Measurements from ENCODE around the gene CGREF1. TPM values are rescaled to one million over a fixed set of nuclear protein-coding genes. Genes with fewer than 3 reads are reported as not detected.
"Not testable (repeated sequence)": the region's sequence is repeated elsewhere in the genome, so short reads cannot be mapped to it uniquely, and the experiment has no call there.

CGREF1 gene
- total RNA-seq, 2 experiments from 2014 or later = 0.75 to 1.2 TPM

DNA sequence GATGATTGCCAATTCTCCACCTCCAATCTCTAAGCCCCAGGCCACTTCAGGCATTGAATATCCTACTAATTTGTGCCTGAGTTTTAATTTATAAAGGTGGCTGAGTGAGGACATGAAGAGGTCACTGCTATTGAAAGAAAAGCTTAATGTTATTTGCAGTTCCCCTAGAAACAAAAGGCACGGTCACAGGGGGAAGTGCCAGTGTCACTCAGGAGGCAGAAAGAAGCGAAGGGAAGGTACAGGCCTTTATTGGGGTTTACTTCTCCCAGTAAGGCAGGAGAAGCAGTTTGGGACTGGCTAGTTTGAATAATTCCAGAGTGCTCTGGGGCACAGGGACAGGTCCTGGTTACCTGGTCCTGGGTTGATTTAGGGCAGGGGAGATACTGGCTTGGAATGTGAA is 3.0 kb upstream of the CGREF1 start:
- Mint-ChIP-seq H3K9me3 (no peaks in the 10 kb centered on the region), H3K27me3 (peaks cover 53% of the 10 kb centered on the region), H3K36me3 (ENCODE audit: low read depth) (no peaks in the 10 kb centered on the region), H3K4me3 (no peak overlapping the region), H3K4me1 (peaks cover 14% of the 10 kb centered on the region), H3K27ac (no peak overlapping the region)
- POLR2A ChIA-PET = interaction anchor here (1.2 kb wide), 1 partner anchor 9 kb away, joined by 3 read pairs; no protein-coding TSS in a partner anchor
- CTCF ChIA-PET = interaction anchor here (4.0 kb wide), 1 partner anchor 12 kb away, joined by 26 read pairs; the partner anchor contains the start of gene PREB
- DNase-seq = no peak

- peak overlapping the region; percentile 59 for H3K4me3 Mint-ChIP-seq
Measured at GRCh38 chr2:27119330-27119670, 372 bp upstream of the CGREF1 start.

GRCh38 chr2:27117995-27118524 is 868 bp downstream of the CGREF1 start:
- peaks cover 57% of the 10 kb centered on the region for H3K27me3 Mint-ChIP-seq
- POLR2A ChIA-PET = no interaction called here
- peaks cover 7% of the 10 kb centered on the region for H3K4me1 Mint-ChIP-seq
- no peaks in the 10 kb centered on the region for H3K36me3 Mint-ChIP-seq (ENCODE audit: low read depth)
- no peak for DNase-seq
- H3K9me3 Mint-ChIP-seq = no peaks in the 10 kb centered on the region
- CTCF ChIA-PET = no interaction called here
- H3K4me3 Mint-ChIP-seq = no peak overlapping the region
- H3K27ac Mint-ChIP-seq = no peak overlapping the region

More at GRCh38 chr2:27119330-27119670, 372 bp upstream of the CGREF1 start:
- H3K4me1 Mint-ChIP-seq = peaks cover 14% of the 10 kb centered on the region
- H3K36me3 Mint-ChIP-seq (ENCODE audit: low read depth); DNase-seq; CTCF ChIA-PET; H3K9me3 Mint-ChIP-seq; H3K27ac Mint-ChIP-seq; POLR2A ChIA-PET: not testable (repeated sequence)
- H3K27me3 Mint-ChIP-seq = peaks cover 62% of the 10 kb centered on the region

DNA sequence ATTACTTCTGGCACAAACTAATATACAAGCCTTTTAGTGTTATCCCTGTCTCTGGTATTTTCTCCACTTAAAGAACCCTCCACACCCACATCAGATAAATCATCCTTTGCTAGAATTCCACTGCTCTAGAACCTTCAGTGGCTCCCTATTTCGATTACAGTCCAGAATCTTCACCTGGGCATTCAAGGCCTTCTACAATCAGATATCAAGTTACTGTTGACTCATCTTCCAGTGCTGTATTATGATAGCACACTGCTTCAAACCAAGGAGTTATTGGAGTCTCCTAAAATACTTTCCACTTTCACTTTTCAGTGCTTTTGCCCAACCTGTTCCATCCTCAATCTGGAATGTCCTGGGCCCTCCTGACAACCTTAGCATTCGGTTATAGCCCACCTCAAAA is 3.4 kb downstream of the CGREF1 start:
- Mint-ChIP-seq H3K4me3 (no peak overlapping the region), H3K27me3 (peaks cover 34% of the 10 kb centered on the region), H3K9me3 (no peaks in the 10 kb centered on the region), H3K36me3 (ENCODE audit: low read depth) (no peaks in the 10 kb centered on the region), H3K27ac (no peak overlapping the region), H3K4me1 (peaks cover 6% of the 10 kb centered on the region)
- CTCF ChIA-PET = interaction anchor here (1.4 kb wide), 1 partner anchor 18 kb away, joined by 4 read pairs; no protein-coding TSS in a partner anchor
- DNase-seq = no peak
- POLR2A ChIA-PET = no interaction called here

GRCh38 chr2:27111392-27112078 is 7.4 kb downstream of the CGREF1 start:
- POLR2A ChIA-PET = interaction anchor here (1.1 kb wide), 1 partner anchor 14 kb away, joined by 3 read pairs; no protein-coding TSS in a partner anchor
- H3K9me3 Mint-ChIP-seq; H3K27ac Mint-ChIP-seq; H3K36me3 Mint-ChIP-seq (ENCODE audit: low read depth); CTCF ChIA-PET; H3K27me3 Mint-ChIP-seq; DNase-seq; H3K4me3 Mint-ChIP-seq; H3K4me1 Mint-ChIP-seq: not testable (repeated sequence)

DNA sequence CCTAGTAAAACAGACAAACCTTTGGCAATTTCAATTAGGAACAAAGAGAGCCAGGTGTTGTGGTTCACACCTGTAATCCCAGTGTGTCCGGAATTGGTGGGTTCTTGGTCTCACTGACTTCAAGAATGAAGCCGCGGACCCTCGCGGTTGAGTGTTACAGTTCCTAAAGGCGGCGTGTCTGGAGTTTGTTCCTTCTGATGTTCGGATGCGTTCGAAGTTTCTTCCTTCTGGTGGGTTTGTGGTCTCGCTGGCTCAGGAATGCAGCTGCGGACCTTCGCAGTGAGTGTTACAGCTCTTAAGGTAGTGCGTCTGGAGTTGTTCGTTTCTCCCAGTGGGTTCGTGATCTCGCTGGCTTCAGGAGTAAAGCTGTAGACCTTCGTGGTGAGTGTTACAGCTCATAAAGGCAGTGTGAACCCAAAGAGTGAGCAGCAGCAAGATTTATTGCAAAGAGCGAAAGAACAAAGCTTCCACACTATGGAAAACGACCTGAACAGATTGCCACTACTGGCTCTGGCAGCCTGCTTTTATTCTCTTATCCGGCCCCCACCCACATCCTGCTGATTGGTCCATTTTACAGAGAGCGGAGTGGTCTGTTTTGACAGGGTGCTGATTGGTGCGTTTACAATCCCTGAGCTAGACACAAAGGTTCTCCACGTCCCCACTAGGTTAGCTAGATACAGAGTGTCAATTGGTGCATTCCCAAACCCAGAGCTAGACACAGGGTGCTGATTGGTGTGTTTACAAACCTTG is 8.2 kb downstream of the CGREF1 start:
- H3K4me1 Mint-ChIP-seq, H3K27me3 Mint-ChIP-seq, POLR2A ChIA-PET: not testable (repeated sequence)

GRCh38 chr2:27109083-27109482 is 9.8 kb downstream of the CGREF1 start:
- no peak overlapping the region for H3K4me3 Mint-ChIP-seq
- H3K9me3 Mint-ChIP-seq = no peaks in the 10 kb centered on the region
- CTCF ChIA-PET = interaction anchor here (0.7 to 1.2 kb wide), 2 partner anchors 10 to 460 kb away, joined by 3 to 5 read pairs; no protein-coding TSS in a partner anchor
- no peak overlapping the region for H3K27ac Mint-ChIP-seq
- POLR2A ChIA-PET = interaction anchor here (1.6 kb wide), 1 partner anchor 15 kb away, joined by 5 read pairs; the partner anchor contains the start of gene ABHD1
- no peak for DNase-seq
- no peaks in the 10 kb centered on the region for H3K36me3 Mint-ChIP-seq (ENCODE audit: low read depth)
- H3K4me1 Mint-ChIP-seq = no peaks in the 10 kb centered on the region
- no peaks in the 10 kb centered on the region for H3K27me3 Mint-ChIP-seq

More for the DNA sequence above, 8.2 kb downstream of the CGREF1 start:
- DNase-seq; CTCF ChIA-PET; H3K27ac Mint-ChIP-seq; H3K4me3 Mint-ChIP-seq; H3K9me3 Mint-ChIP-seq; H3K36me3 Mint-ChIP-seq (ENCODE audit: low read depth): not testable (repeated sequence)

DNA sequence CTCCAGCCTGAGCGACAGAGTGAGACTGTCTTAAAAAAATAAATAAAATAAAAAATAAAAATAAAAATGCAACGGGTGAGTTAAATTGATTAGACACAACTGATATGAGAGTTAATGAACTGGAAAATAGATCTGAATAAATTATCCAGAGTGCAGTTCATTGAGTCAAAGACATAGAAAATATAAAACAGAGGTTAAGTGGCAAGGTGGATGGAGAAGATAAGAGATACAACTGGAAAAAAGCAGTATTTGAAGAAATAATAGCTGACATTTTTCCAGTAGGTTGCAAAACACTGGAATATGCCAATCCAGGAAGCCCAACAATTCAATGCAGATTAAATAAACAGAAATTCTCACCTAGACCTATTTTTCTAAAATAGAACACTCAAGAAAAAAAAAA is 10.7 kb downstream of the CGREF1 start:
- DNase-seq = no peak
- Mint-ChIP-seq H3K4me1 (no peaks in the 10 kb centered on the region), H3K27me3 (no peaks in the 10 kb centered on the region), H3K27ac (no peak overlapping the region), H3K36me3 (ENCODE audit: low read depth) (no peaks in the 10 kb centered on the region), H3K9me3 (no peaks in the 10 kb centered on the region), H3K4me3 (no peak overlapping the region)
- POLR2A ChIA-PET = interaction anchor here (1.6 kb wide), 1 partner anchor 16 kb away, joined by 5 read pairs; the partner anchor contains the start of gene ABHD1
- CTCF ChIA-PET = interaction anchor here (1.0 to 1.2 kb wide), 2 partner anchors 9 to 11 kb away, joined by 3 to 5 read pairs; no protein-coding TSS in a partner anchor

DNA sequence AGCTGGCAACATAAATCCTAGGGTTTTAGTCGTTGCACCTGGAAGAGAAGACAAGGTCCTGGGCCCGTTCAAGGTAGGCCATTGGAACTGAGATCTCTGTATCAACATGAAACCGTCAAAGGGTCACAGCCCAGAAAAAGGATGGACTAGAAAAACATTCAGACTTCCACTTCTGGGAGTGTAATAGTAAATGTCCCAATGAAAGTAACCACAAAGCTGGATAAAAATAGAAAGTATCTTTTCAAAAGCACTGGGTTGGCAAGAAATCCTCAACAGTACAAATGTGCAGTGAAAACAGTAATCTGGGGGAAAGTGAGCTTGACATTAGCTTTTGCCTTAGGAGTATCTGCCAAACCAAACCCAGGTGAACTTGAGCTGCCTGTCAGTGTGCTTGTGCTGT is 12.9 kb downstream of the CGREF1 start:
- no peak overlapping the region for H3K27ac Mint-ChIP-seq
- no peak for DNase-seq
- CTCF ChIA-PET = interaction anchor here (0.8 to 2.4 kb wide), 5 partner anchors 10 to 197 kb away, joined by 3 to 6 read pairs (median 5); no protein-coding TSS in a partner anchor
- H3K9me3 Mint-ChIP-seq = no peaks in the 10 kb centered on the region
- H3K4me1 Mint-ChIP-seq = no peaks in the 10 kb centered on the region
- H3K4me3 Mint-ChIP-seq = no peak overlapping the region
- no peaks in the 10 kb centered on the region for H3K27me3 Mint-ChIP-seq
- H3K36me3 Mint-ChIP-seq (ENCODE audit: low read depth) = no peaks in the 10 kb centered on the region
- POLR2A ChIA-PET = interaction anchor here (0.8 kb wide), 1 partner anchor 10 kb away, joined by 4 read pairs; no protein-coding TSS in a partner anchor

GRCh38 chr2:27102329-27102728 is 16.6 kb downstream of the CGREF1 start:
- Mint-ChIP-seq H3K9me3 (no peaks in the 10 kb centered on the region), H3K27me3 (no peaks in the 10 kb centered on the region), H3K36me3 (ENCODE audit: low read depth) (no peaks in the 10 kb centered on the region), H3K4me1 (no peaks in the 10 kb centered on the region), H3K4me3 (no peak overlapping the region), H3K27ac (no peak overlapping the region)
- ChIA-PET POLR2A (interaction anchor here (2.0 kb wide), 1 partner anchor 16 kb away, joined by 7 read pairs; the partner anchor contains the start of gene KHK), CTCF (interaction anchor here (0.8 to 7.9 kb wide), 3 partner anchors 68 to 202 kb away, joined by 3 to 75 read pairs (median 46); partner anchors contain the start of gene TRIM54)
- no peak for DNase-seq

DNA sequence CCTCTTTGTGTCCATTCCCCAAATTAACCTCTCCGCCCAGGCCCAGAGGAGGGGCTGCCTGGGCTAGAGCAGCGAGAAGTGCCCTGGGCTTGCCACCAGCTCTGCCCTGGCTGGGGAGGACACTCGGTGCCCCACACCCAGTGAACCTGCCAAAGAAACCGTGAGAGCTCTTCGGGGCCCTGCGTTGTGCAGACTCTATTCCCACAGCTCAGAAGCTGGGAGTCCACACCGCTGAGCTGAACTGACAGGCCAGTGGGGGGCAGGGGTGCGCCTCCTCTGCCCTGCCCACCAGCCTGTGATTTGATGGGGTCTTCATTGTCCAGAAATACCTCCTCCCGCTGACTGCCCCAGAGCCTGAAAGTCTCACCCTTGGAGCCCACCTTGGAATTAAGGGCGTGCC is 18.9 kb downstream of the CGREF1 start:
- Mint-ChIP-seq H3K27ac (no peak overlapping the region), H3K9me3 (no peaks in the 10 kb centered on the region), H3K4me3 (no peak overlapping the region), H3K4me1 (peaks cover 12% of the 10 kb centered on the region), H3K27me3 (no peaks in the 10 kb centered on the region), H3K36me3 (ENCODE audit: low read depth) (no peaks in the 10 kb centered on the region)
- ChIA-PET CTCF (interaction anchor here (1.0 to 7.9 kb wide), 5 partner anchors 9 to 310 kb away, joined by 3 to 75 read pairs (median 5); partner anchors contain the start of genes ABHD1, PPM1G and TRIM54), POLR2A (no interaction called here)
- no peak for DNase-seq

- Mint-ChIP-seq H3K9me3 (no peaks in the 10 kb centered on the region), H3K27me3 (no peaks in the 10 kb centered on the region), H3K36me3 (ENCODE audit: low read depth) (no peaks in the 10 kb centered on the region), H3K27ac (no peak overlapping the region), H3K4me3 (no peak overlapping the region), H3K4me1 (peaks cover 12% of the 10 kb centered on the region)
- DNase-seq = no peak
- ChIA-PET POLR2A (no interaction called here), CTCF (interaction anchor here (0.8 to 7.9 kb wide), 6 partner anchors 9 to 310 kb away, joined by 3 to 75 read pairs (median 4); partner anchors contain the start of genes ABHD1, PPM1G and TRIM54)
Measured at GRCh38 chr2:27099334-27099955, 19.5 kb downstream of the CGREF1 start.

All from activated CD4-positive, alpha-beta memory T cell treated with anti-CD3 and anti-CD28 coated beads, Interleukin-2, amount 10 ng/mL, durations not matched to agents 7 days and 5 days (primary cell).